Endometrial microvascular endothelial cells (primary cell): ENCODE results near the gene CHRDL1. TPM values are rescaled to one million over a fixed set of nuclear protein-coding genes. Genes with fewer than 3 reads are reported as not detected.
"Not testable (repeated sequence)": the region's sequence is repeated elsewhere in the genome, so short reads cannot be mapped to it uniquely, and the experiment has no call there.

Experiments
- in situ Hi-C: cut with HindIII; loops from 2 replicates; pipeline ENCODE4 v1.10.0; 2017; ENCODE audit warnings: low sequenced_read_pairs, low pct_unique_long_range_greater_than_20kb; ENCODE audit errors: inconsistent ontology term
- total RNA-seq: library from RNA; depleted of rRNA; stranded (reverse); fragments of >200 nt; gene quantifications from one replicate; pipeline ENCODE4 v1.2.3, GENCODE V29; 2015; ENCODE audit errors: inconsistent ontology term

Gene CHRDL1
- total RNA-seq = not detected

- in situ Hi-C loops = no loop called here
Observed at GRCh38 chrX:110795645-110796406, at the start of gene CHRDL1. Gene CHRDL1, minus strand, starts transcription at chrX:110795817. Its CDS starts 3,636 bp downstream, at chrX:110792181.

DNA sequence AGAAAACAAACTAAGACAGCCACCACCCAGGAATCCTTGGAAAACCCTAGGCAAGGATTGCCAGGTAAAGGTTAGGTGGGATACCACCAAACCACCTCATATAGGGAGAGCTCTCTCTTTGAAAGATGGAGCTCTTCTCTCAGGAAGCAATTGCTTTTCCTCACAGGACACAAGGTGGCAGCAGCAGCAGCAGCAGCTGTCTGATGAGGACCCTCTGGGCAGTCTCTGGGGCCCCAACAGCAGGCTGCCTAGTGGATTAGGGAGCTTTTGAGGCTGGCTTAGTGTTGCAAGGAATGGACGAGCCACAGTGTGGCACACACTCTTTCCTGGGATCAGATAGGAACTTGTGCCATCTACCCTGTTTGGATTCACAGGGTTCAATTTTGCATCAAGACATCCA lies 41.4 kb upstream of the CHRDL1 start:
- in situ Hi-C loops = no loop called here

DNA sequence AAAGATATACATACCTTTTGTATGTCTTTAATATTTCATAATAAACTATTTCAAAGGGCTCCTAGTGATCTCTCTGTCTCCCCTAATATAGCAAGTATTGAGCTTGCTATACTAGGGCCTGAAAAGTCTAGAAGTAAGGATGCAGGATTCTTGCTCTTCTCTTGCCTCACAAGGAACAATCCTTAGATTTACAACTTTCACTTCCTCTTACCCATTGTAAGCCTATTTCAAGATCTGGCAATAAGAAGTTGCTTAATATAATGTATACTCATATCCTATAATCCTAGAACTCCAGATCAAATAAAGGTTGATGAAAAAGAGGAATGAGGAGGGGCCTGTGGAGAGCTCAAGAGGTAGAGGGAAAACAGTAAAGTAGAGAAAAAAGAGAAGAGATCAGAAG lies 40.8 kb upstream of the CHRDL1 start:
- in situ Hi-C loops = no loop called here

GRCh38 chrX:110836001-110836400 lies 40.4 kb upstream of the CHRDL1 start:
- in situ Hi-C loops = no loop called here

GRCh38 chrX:110825972-110826371 lies 30.4 kb upstream of the CHRDL1 start:
- in situ Hi-C loops = no loop called here

- in situ Hi-C loops = not testable (repeated sequence)
Observed at GRCh38 chrX:110816543-110816942, 20.9 kb upstream of the CHRDL1 start.

GRCh38 chrX:110806145-110806544 lies 10.5 kb upstream of the CHRDL1 start:
- in situ Hi-C loops = no loop called here

DNA sequence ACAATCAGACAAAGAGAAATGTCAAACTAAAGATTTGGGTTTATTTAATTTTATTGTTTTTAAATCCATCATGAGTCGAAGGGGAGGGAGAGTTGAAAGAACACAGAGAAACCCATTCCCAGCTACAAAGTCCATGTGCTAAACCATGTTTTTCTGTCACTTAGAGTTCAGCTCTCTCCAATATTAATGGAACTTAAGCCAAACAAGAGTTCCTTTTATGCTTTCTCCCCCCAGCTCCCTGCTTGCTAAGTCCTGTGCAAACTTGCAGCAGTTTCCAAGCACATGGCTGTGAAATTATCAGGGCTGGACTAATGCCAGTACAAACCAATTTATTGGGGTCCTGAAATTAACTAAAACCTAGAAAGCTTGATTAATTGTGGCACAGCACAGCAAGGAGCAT lies 9.7 kb upstream of the CHRDL1 start:
- in situ Hi-C loops = no loop called here

DNA sequence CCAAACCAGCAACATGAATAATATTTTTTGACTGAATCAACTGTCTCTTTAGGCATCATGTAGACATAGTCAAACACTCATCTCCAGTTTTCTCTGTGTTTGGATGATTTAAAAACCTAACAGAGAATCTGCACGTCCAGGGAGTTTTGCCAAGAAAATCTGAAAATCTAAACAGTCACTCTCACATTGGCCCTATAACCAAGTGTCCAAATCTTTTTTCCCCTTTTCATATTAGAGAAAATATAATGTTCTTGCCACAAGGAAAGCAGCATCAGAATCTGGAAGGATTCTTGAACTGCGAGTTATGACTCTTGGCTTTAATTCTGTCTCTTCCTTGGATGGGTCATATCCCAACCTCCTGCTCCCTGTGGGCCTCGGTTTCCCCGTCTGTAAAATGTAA lies 8.8 kb upstream of the CHRDL1 start:
- in situ Hi-C loops = no loop called here

GRCh38 chrX:110803506-110803905 lies 7.9 kb upstream of the CHRDL1 start:
- in situ Hi-C loops = no loop called here

DNA sequence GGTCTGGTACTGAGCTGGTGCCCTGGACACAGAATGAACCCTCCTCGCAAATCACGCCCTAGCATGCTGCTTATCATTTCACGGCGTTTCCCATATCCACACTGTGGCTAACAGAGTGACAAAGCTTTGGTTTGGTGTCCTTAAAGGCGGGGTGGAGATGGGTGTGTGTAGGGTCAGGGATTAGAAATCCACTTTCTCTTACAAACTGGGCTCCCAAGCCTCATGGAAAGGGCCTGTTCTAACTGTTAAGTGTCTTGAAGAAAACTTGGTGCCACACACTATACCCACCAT lies 735 bp upstream of the CHRDL1 start:
- in situ Hi-C loops = no loop called here

DNA sequence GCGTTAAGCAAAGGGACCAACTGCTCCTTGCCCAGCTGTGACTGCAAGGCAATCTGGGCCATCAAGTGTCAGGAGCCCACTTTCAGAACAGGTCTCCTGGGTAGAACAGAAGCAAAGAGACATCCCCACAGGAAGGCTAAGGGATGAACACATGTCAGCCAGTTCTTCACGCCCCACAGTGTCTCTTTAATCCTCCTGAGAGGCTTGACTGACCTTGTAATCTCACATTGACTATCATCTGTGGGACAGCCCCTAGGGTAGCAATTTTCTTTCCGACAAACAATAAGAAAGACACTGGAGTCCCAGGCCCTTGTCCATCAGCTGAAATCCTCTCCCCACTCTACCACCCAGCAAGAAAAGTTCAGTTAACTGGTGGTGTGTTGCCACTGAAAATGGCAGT lies 1.0 kb downstream of the CHRDL1 start:
- in situ Hi-C loops = no loop called here

GRCh38 chrX:110791071-110791470 lies 4.5 kb downstream of the CHRDL1 start:
- in situ Hi-C loops = no loop called here

DNA sequence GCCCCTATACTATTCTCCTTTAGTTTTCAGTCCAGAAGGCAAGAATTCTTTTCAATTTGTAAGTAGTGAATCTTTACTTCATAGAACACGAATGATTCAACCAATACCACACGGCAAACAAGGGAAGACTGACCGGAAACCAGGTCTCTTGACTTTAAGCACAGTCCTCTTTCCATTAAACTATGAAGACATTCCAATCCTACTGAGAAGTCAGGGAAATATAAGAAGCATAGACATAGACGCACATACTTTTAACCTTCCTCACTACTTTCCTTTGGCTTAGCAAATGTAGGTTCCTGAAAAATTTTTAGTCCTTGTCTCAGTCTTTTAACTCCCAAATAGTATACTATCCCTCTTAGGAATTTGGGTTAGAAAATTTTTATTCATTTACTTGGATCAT lies 9.1 kb downstream of the CHRDL1 start:
- in situ Hi-C loops = no loop called here

- in situ Hi-C loops = no loop called here
Observed at GRCh38 chrX:110759785-110760184, 35.8 kb downstream of the CHRDL1 start.

DNA sequence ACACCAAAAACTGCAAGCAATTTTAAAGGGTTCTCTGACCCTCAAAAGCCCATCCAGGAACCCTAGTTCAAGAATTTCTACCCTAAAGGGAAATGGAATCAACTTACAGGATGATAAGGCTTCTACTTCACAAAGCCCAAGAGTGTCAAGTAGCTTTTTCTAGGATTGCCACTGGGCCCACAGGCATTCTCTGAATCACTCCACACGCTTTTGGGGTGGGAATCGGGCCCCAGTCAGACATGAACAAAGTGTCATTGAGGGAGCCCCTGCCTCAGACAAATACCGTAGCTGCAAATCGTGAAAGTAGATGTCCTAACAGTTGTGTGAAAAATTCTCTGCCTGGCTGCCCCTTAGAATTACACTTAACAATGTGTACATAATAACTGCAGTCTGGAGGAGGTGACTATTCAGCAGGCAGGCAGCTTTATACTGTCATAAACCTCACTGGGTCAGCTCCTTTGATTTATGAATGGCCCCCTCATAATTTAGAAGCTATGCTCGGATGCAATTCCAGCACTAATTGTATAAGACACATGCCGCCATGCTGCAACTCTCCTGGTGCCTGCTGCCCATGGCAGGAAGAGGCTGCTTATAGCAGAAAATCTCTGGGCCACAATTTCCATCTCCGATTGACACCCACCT lies 36.7 kb downstream of the CHRDL1 start:
- in situ Hi-C loops = no loop called here

- in situ Hi-C loops = no loop called here
Observed at GRCh38 chrX:110755611-110756010, 40.0 kb downstream of the CHRDL1 start.

DNA sequence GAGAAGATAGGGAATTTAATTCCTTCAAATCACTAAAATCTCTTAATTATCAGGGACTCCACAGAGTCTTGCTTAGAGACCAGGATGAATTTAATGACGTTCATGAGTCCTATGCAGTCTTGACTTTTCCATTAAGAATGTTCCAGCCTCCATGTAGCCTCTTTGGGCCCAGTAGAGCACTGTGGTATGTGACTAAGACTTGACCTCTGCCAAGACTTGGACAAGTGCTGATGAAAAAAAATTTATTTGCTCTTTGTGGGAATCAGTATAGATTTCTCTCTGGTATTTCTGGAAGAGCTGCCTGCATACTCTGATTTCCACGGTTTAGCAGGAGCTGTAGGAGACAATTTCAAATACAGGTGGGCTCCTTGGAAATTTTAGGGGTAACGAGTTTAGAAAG lies 40.6 kb downstream of the CHRDL1 start:
- in situ Hi-C loops = no loop called here

GRCh38 chrX:110750526-110751189 lies 45.0 kb downstream of the CHRDL1 start:
- in situ Hi-C loops = no loop called here

DNA sequence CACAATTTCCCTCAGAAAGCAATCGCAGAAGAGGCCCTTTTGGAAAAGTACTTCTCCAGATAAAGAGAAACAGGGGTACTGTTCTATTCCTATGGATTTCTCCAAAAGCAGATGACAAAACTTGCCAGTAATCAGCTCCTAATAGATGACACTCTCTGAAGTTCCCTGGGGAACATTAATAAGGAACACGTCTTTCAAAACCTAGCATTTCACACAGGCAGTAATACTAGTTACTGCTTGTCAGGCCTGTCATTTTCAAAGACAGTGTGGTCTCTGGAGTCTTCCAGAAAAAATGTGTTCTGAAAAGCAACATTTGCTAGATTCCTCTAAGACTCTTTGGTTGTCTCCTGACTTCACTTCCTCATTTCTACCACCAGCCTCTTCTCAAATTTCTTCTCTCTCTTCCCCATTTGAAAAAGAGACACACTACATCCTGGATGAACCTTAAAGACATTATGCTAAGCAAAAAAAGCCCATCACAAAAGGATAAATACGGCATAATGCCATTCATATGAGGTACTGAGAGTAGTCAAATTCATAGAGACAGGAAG lies 47.3 kb downstream of the CHRDL1 start:
- in situ Hi-C loops = no loop called here
